GM12875 (cell line): ENCODE data around the gene IRAK1.

ENCODE experiments used
- H3K4me3 ChIP-seq: one replicate; pipeline ENCODE4 v1.5.1; 2011; ENCODE audit warnings: low read depth, low read length, control low read depth
- CTCF ChIP-seq: IDR thresholded peaks from 2 replicates; pipeline ENCODE4 v1.5.1; 2011; ENCODE audit warnings: low read depth, mild to moderate bottlenecking, control low read depth, inconsistent platforms, low read length, moderate library complexity, borderline replicate concordance; ENCODE audit not compliant: insufficient read depth

Gene IRAK1

GRCh38 chrX:154049209-154050112, 29.8 kb upstream of the IRAK1 start:
- TF ChIP-seq CTCF = no peak
- H3K4me3 ChIP-seq = no peak overlapping the region

DNA sequence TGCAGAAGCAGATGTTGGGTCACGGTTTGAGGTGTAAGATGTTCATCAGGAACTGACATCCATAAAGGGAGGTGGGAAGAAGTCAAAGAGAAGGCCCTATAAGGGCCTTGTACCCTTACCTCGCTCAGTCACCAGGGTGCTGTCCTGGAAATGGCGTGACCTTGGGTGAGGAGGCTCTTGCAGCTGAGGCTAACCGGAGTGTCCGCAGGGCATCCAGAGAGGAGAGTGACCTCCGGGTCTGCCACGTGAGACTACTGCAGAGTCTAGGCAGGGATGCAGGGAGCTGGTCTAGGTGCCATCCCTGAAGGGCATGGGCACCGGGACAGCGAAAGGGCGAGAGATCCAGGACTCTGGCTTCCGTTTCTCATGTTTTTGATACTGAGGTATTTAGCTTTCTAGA, 28.7 kb upstream of the IRAK1 start:
- TF ChIP-seq CTCF = no peak
- no peak overlapping the region for H3K4me3 ChIP-seq

DNA sequence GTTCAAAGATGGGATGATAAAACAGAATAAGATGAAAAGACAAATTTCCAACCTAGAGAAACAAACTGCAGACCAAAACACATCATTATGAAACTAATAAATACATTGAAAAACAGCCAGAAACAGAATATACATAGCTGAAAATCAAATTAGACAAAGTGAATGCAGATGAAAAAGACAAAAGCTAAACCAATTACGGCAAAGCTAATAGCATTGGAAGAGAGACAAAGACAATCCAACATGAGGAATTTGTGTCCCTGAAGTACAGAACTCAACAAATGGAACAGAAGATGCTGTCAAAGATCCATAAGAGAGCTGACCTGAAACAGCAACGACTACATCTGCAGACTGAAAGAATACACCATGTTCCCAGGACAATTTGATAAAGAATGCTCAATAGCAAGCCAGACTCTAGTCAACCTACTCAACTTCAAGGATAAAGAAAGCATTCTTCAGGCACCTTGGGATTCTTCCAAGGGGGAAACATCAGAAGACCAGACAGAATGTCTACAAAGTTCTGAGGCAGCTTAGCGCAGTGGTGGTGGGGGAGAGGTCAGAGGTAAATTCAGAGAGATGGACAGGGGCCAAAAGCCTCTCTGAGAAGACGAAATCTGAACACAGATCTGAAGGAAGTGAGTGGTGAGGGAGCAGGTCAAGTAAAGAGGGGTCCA, 27.4 kb upstream of the IRAK1 start:
- H3K4me3 ChIP-seq = no peak overlapping the region
- TF ChIP-seq CTCF = no peak

- H3K4me3 ChIP-seq = no peak overlapping the region
- no peak for TF ChIP-seq CTCF
Observed at GRCh38 chrX:154046031-154046781, 26.5 kb upstream of the IRAK1 start.

DNA sequence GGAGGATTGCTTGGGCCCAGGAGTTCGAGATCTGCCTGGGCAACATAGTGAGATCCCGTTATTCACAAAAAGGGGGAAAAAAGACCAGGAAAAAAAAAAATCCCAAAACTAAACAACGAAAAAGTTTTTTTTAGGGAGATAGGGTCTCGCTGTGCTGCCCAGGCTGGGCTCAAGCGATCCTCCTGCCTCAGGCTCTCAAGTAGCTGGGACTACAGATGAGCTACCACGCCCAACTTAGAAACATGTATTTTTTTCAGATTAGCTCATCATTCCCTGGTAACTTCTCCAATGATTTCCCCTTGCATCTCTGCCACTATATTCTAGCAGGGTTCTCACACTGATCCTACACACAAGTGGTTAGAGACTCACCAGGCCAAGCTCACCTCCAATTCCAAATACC, 24.4 kb upstream of the IRAK1 start:
- no peak overlapping the region for H3K4me3 ChIP-seq
- TF ChIP-seq CTCF = no peak

GRCh38 chrX:154043003-154043763, 23.5 kb upstream of the IRAK1 start:
- no peak overlapping the region for H3K4me3 ChIP-seq
- no peak for TF ChIP-seq CTCF
